NK-92 (cell line): ENCODE data around the gene MTSS2.
"Not testable (repeated sequence)": the region's sequence is repeated elsewhere in the genome, so short reads cannot be mapped to it uniquely, and the experiment has no call there.

Source experiments
- DNase-seq: peaks from one replicate; lab custom pipeline; 2025; ENCODE audit not compliant: unreplicated experiment; lab: John Stamatoyannopoulos, UW

Gene MTSS2

GRCh38 chr16:70656065-70656711 lies 29.7 kb downstream of the MTSS2 start:
- DNase-seq, result no peak

DNA sequence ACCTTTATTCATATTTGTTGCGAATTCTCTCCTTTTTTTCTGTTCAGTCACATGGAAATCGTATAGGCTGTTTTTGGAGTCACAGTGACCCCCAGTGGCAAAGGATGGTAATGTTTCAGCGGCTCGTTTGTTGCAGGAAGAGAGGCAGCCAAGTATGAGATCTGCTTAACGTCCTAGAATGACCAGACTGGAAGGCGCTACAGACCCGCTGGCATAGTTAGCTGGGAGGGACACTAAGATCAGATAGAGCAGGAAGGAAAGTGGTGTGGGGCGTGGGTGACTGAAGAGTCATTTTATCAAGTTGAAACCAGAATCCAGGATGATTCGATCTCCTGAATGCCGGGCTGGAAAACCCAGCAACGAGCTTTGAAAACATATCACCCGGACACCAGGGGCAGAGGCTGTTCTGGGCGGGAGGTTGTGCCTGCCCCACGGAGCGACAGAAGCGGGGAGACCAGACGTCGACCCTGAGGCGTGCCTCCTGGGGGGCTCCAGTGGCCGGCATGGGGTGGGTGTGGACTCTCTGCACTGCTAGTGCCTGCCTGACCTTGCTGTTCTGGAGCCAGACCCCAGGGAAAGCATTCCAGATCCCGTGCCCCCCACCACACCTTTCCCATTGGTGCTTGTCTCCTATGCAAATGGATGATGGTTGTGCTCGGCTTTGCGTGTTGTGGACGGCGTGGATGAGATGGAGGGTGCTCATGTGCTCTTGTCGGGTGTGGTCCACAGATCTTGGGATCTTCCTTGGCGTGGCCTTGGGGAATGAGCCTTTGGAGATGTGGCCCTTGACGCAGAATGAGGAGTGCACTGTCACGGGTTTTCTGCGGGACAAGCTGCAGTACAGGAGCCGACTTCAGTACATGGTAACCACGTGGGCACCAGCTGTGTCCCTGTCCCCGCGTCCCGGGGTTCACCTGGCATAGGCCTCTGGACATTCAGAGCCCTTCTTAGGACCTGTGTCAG lies 31.8 kb downstream of the MTSS2 start:
- no peak for DNase-seq

- no peak for DNase-seq
Observed at GRCh38 chr16:70653406-70653805, 32.4 kb downstream of the MTSS2 start.

GRCh38 chr16:70652322-70652721 lies 33.5 kb downstream of the MTSS2 start:
- DNase-seq, result no peak

DNA sequence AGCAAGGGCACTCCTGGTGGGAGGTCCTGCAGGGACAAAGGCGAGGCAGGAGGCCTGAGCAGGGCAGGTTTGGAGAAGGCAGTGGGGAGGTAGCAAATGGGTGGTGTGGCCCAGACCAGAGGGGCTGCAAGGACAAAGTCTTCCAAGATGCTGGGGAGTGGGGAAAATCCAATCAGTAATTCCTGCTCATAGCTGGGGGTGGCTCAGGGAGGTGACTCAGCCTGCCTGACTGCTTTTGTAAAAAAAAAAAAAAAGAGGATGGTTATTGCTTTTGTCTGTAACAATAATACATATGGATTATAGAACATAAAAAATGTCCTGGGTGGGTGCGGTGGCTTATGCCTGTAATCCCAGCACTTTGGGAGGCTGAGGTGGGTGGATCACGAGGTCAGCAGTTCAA lies 34.3 kb downstream of the MTSS2 start:
- no peak for DNase-seq

- no peak for DNase-seq
Observed at GRCh38 chr16:70650216-70650615, 35.6 kb downstream of the MTSS2 start.

DNA sequence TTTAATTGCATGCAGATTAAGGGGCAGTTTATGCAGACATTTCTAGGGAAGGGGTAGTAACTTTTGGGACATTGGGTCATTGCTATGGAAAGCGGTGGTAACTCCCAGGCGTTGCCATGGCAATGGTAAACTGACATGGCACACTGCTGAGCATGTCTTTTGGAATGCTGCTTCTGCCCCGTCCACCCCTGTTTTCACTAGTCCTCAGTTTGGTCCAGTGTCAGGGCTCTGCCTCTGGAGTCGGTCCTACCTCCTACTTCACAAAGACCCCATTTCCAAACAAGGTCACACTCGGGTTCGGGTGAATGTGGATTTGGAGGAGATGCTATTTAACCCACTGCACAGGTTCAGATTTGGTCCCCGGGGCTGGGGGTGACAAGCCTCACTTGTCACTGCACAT lies 36.6 kb downstream of the MTSS2 start:
- no peak for DNase-seq

GRCh38 chr16:70648606-70649005 lies 37.2 kb downstream of the MTSS2 start:
- DNase-seq, result no peak

- no peak for DNase-seq
Observed at GRCh38 chr16:70647441-70648359, 38.2 kb downstream of the MTSS2 start.

- no peak for DNase-seq
Observed at GRCh38 chr16:70646260-70647241, 39.3 kb downstream of the MTSS2 start, which contains the start of gene IL34. Gene IL34 (plus strand): TSS chr16:70646559. CDS start chr16:70646948, 389 bp downstream.

DNA sequence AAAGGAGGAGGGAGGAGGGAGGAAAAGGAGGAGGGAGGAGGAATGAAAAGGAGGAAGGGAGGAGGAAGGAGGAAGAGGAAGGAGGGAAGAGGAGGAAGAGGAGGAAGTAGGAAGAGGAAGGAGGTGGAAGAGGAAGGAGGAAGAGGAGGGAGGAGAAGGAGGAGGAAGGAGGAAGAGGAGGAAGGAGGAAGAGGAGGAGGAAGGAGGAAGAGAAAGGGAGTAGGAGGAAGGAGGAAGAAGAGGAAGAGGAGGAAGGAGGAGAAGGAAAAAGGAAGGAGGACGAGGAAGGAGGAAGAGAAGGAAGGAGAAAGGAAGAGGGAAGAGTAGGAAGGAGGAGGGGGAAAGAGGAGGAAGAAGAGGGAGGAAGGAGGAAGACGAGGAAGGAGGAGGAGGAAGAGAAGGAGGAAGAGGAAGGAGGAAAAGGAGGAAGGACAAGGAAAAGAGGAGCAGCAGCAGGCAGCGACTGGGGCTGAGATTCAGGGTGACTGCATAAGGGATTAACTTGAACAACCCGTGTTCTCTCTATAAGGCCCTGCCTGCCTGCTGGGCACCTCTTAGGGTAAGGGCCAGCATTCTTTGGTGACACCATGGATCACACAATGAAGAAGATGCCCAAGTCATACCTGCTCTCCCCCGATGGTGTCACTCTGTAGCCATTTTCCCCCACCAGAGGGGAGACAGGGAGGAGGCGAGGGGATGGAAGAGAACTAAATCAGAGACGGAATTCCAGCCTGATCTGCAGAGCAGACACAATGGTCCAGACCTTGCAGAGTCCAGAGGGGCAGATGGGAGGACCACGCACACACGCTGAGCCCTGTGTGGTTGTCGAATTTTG lies 40.9 kb downstream of the MTSS2 start:
- DNase-seq, result no peak

GRCh38 chr16:70643264-70643663 lies 42.6 kb downstream of the MTSS2 start:
- not testable (repeated sequence) for DNase-seq

- DNase-seq, result no peak
Observed at GRCh38 chr16:70642633-70643032, 43.2 kb downstream of the MTSS2 start.

DNA sequence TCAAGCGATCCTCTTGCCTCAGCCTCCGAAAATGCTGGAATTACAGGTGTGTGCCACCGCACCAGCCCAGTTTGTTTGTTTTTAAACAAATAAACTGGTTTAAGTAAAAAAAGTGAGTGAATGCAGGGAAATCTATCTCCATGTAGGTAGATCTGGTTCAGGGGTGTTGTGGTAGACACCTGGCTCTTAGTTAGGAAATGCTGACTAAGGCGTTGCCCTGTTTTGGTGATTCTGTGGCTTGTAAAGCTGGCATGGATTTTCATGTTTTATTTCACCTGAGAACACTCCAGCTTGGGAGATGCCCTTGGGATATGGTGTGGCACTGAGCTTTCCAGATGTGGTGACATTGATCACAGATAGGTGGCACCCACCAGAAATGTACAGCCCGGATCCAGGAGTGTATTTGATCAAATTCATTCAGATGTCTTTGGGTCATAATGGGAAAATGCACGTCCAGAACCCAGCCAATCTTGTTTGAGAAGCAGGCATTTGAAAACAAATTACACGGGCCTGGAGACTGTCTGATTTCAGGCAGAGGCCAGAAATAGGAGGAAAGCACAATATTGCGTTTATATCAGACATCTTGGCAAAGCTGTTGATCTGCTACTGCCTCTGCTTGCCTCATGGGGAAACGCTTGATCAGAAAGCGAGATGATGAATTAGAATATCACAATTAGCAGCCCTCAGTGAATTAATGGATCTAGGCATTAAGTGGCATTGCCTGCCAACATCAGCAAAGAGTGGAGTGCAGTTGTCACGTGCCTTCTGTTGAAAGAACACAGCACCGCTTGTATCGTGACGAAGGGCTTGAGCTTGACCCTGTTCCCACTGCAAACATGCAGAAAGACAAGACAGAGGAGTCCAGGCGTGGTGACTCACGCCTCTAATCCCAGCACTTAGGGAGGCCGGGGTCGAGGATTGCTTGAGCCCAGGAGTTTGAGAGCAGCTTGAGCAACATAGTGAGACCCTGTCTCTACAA lies 46.8 kb downstream of the MTSS2 start:
- no peak for DNase-seq
